Measurements from ENCODE around the gene SOX12. TPM values are rescaled to one million over a fixed set of nuclear protein-coding genes. Genes with fewer than 3 reads are reported as not detected.

The SOX12 gene
- 6.1 and 6.2 TPM in 2 replicates for total RNA-seq

GRCh38 chr20:325045-325888, at the start of gene SOX12:
SOX12 (plus strand) TSS chr20:325552; CDS start chr20:325925, 373 bp downstream.
- peak; percentile 71 for ATAC-seq (ENCODE audit: low read depth)
- peak; percentile 100 for DNase-seq
- H3K4me1 Mint-ChIP-seq: peaks cover 37% of the 10 kb centered on the region
- peak within 1 kb of the TSS; percentile 89 for H3K4me3 Mint-ChIP-seq
- TF ChIP-seq CTCF (IDR thresholded peaks at IDR 0.05): no peak
- POLR2A ChIA-PET: interaction anchor here (0.5 to 4.3 kb wide), 11 partner anchors 13 to 508 kb away, joined by 3 to 79 read pairs (median 3); partner anchors contain the start of genes FAM110A, NRSN2, TRIB3 and ZCCHC3
- peak within 1 kb of the TSS; percentile 90 for H3K27ac Mint-ChIP-seq
- peaks cover 4% of the 10 kb centered on the region for H3K36me3 Mint-ChIP-seq (ENCODE audit: low read depth)
- intact Hi-C loops (cut with micrococcal nuclease): no loop called here
- no peaks in the 10 kb centered on the region for H3K9me3 Mint-ChIP-seq
- CTCF ChIA-PET: interaction anchor here (1.0 to 1.3 kb wide), 2 partner anchors 8 to 59 kb away, joined by 3 read pairs; no protein-coding TSS in a partner anchor
- no peaks in the 10 kb centered on the region for H3K27me3 Mint-ChIP-seq

GRCh38 chr20:275791-276190, 49.6 kb upstream of the SOX12 start:
- DNase-seq: no peak
- ATAC-seq (ENCODE audit: low read depth): no peak
- H3K36me3 Mint-ChIP-seq (ENCODE audit: low read depth): peaks cover 14% of the 10 kb centered on the region
- no peak for TF ChIP-seq CTCF (IDR thresholded peaks at IDR 0.05)
- peaks cover 1% of the 10 kb centered on the region for H3K4me1 Mint-ChIP-seq
- H3K27me3 Mint-ChIP-seq: no peaks in the 10 kb centered on the region
- CTCF ChIA-PET: no interaction called here
- H3K9me3 Mint-ChIP-seq: no peaks in the 10 kb centered on the region
- H3K4me3 Mint-ChIP-seq: no peak overlapping the region
- no peak overlapping the region for H3K27ac Mint-ChIP-seq
- intact Hi-C loops (cut with micrococcal nuclease): no loop called here
- POLR2A ChIA-PET: no interaction called here

- ChIA-PET CTCF (no interaction called here), POLR2A (no interaction called here)
- Mint-ChIP-seq H3K4me3 (no peak overlapping the region), H3K36me3 (ENCODE audit: low read depth) (peaks cover 15% of the 10 kb centered on the region), H3K27ac (no peak overlapping the region), H3K27me3 (no peaks in the 10 kb centered on the region), H3K4me1 (peaks cover 1% of the 10 kb centered on the region), H3K9me3 (no peaks in the 10 kb centered on the region)
- ATAC-seq (ENCODE audit: low read depth) (no peak), DNase-seq (no peak)
- intact Hi-C loops (cut with micrococcal nuclease): no loop called here
- no peak for TF ChIP-seq CTCF (IDR thresholded peaks at IDR 0.05)
These were observed 48.5 kb upstream of the SOX12 start for GRCh38 chr20:276620-277495.

- TF ChIP-seq CTCF (IDR thresholded peaks at IDR 0.05): no peak
- CTCF ChIA-PET: no interaction called here
- Mint-ChIP-seq H3K27ac (no peak overlapping the region), H3K4me3 (no peak overlapping the region), H3K27me3 (no peaks in the 10 kb centered on the region), H3K4me1 (peaks cover 1% of the 10 kb centered on the region), H3K9me3 (no peaks in the 10 kb centered on the region), H3K36me3 (ENCODE audit: low read depth) (peaks cover 15% of the 10 kb centered on the region)
- intact Hi-C loops (cut with micrococcal nuclease): no loop called here
- no peak for ATAC-seq (ENCODE audit: low read depth)
- no peak for DNase-seq
- POLR2A ChIA-PET: no interaction called here
These were observed 47.9 kb upstream of the SOX12 start for GRCh38 chr20:277496-277781.

- Mint-ChIP-seq H3K4me1 (peaks cover 1% of the 10 kb centered on the region), H3K27ac (no peak overlapping the region), H3K36me3 (ENCODE audit: low read depth) (peaks cover 15% of the 10 kb centered on the region), H3K4me3 (no peak overlapping the region), H3K27me3 (no peaks in the 10 kb centered on the region), H3K9me3 (no peaks in the 10 kb centered on the region)
- TF ChIP-seq CTCF (IDR thresholded peaks at IDR 0.05): no peak
- intact Hi-C loops (cut with micrococcal nuclease): no loop called here
- ChIA-PET POLR2A (no interaction called here), CTCF (interaction anchor here (1.4 kb wide), 1 partner anchor 12 kb away, joined by 4 read pairs; no protein-coding TSS in a partner anchor)
- no peak for ATAC-seq (ENCODE audit: low read depth)
- DNase-seq: no peak
These were observed 47.2 kb upstream of the SOX12 start for GRCh38 chr20:278181-278580.
